ENCODE measurements around the gene ARFGAP3.
"Not testable (repeated sequence)": the region's sequence is repeated elsewhere in the genome, so short reads cannot be mapped to it uniquely, and the experiment has no call there.

The ARFGAP3 gene

DNA sequence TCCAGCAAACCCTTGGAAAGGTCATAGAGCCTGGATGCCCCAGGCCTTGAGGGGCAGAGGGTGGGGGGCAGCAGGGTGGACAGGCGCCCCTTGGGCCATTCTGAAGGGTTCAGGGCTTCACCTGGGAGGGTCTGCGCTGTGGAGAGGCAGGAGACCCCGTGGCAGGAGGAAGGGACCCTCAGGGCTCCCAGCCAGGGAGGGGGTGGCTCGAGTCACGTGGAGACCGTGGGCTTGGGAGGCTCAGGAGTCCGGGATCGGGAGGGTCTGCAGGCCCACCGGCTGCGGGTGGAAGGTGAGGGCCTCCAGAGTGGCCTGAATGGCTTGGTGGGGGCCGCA, 87.9 kb downstream of the ARFGAP3 start:
- DNase-seq (ENCODE audit: low read depth, low spot score) = no peak

DNA sequence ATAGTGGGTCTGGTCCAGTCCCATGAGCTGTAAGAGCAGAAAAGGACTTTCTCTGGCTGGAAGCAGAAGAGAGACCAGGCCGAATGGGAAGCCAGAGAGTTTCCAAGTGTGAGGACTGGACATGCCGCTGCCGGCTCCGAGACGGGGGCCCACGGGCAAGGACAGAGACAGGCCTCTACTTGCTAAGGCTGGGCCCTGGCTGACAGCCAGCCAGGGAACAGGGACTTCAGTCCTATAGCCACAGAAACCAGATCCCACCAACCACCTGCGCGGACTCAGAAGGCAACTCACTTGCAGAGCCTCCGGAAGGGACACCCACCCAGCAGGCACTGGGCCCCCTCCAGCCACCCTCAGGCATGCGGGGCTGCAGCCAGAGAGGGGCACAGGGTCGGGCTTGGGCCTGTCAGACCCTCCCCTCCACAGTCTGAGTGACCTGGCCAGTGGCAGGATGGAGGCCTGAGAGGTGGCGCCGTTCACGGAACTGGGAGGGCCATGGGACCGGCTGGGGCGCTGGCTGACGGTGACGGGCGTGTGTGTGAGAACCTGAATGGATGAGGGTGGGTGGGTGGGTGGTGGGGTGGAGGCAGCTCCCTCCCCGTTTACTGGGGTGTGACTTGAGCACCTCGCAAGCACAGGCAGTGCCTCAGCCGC, 88.6 kb downstream of the ARFGAP3 start:
- no peak for DNase-seq (ENCODE audit: low read depth, low spot score)

DNA sequence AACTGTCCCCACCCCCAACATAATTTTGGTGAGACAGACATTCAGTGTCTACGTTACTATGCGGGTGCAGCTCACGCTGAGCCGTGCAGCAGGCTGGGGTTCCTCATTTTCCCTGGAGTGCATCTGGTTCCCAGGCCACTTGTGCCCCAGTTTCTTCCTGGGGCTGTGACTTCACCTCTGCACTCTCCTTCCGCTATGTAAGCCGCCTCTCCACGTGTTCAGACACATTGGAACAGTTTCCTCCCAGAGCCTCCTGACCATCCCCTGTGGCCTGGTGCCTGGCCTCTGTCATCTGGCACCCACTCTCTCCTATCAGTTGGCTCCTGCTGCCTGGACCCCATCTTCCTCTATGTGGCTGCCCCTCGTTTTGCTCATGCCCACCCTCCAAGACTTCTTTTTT, 90.2 kb downstream of the ARFGAP3 start:
- DNase-seq (ENCODE audit: low read depth, low spot score) = no peak

DNA sequence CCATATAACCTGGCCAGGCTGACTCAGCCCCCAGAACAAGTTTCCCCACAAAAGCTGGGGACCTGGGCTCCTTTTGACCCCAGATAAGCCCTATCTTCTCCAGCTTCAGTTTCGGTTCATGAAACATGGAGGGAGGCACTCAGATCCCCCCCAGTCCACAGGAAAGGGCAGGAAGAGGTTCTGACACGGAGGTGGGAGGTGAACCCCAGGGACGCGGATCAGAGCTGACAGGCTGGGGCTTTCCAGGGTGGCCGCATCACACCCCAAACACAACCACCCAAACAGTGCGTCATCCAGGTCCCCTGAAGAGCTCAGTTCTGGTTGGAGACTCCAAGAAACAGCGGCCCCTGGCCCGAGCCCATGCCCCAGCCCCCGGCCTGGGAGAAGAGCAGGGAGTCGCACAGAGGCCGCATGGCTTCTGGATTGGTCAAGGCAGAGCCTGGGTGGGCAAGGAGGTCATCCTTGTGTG, 92.1 kb downstream of the ARFGAP3 start:
- DNase-seq (ENCODE audit: low read depth, low spot score) = no peak

- DNase-seq (ENCODE audit: low read depth, low spot score) = no peak
Observed at GRCh38 chr22:42763965-42764480, 93.0 kb downstream of the ARFGAP3 start.

GRCh38 chr22:42760806-42761565, 96.1 kb downstream of the ARFGAP3 start:
- DNase-seq (ENCODE audit: low read depth, low spot score) = no peak

DNA sequence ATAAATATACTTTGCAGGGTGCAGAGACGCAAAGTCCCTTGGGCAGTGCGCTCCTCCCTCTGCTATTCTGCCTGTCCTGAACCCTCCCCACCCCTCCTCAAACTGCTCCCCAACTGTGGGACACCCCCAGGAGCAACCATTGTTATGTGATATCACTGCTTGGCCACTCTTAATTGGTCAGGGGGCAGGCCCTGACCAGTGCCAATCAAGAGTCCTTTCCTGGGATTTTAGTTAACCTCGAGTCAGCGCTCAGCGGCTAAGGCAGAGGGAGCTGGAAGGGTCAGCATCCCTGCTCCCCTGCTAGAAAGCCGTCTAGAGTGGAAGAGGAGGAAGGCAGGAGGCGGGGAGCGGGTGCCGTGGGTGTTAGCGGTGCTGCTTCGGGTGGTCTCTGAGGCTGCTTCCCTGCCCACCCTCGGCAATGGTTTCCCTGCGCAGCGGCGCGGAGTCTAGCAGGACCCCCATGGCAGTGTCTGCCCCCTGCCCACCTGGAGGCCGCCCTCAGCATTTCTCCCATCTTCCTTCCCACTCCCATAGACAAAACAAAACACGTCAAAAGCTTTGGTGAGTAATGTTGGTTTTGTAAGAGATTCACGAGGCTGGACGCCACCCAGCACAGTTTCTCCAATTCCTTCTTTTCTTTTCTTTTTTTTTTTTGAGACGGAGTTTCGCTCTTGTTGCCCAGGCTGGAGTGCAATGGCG, 98.0 kb downstream of the ARFGAP3 start:
- DNase-seq (ENCODE audit: low read depth, low spot score) = no peak

- DNase-seq (ENCODE audit: low read depth, low spot score) = not testable (repeated sequence)
Observed at GRCh38 chr22:42755553-42755952, 101.5 kb downstream of the ARFGAP3 start.

GRCh38 chr22:42755121-42755520, 102.0 kb downstream of the ARFGAP3 start:
- DNase-seq (ENCODE audit: low read depth, low spot score) = not testable (repeated sequence)

DNA sequence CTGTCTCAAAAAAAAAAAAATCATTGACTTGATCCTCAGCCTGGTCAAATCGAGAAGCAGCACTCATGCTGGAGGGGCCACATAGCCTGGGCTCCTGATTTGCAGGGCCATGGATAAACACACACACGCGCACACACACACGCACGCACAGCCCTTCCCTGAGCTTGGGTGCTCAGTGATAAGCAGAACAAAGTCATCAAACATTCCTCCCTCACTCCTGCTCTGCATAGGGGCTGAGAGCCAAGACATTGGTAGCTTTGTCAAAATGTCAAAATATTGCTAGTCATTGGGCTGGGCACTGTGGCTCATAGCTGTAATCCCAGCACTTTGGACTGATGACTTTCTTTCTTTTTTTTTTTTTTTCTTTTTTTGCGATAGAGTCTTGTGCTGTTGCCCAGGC, 102.4 kb downstream of the ARFGAP3 start:
- no peak for DNase-seq (ENCODE audit: low read depth, low spot score)

GRCh38 chr22:42752912-42753311, 104.2 kb downstream of the ARFGAP3 start:
- DNase-seq (ENCODE audit: low read depth, low spot score) = no peak

GRCh38 chr22:42752230-42752746, 104.8 kb downstream of the ARFGAP3 start:
- no peak for DNase-seq (ENCODE audit: low read depth, low spot score)

GRCh38 chr22:42750421-42750820, 106.7 kb downstream of the ARFGAP3 start:
- not testable (repeated sequence) for DNase-seq (ENCODE audit: low read depth, low spot score)

- DNase-seq (ENCODE audit: low read depth, low spot score) = peak; percentile 40
Observed at GRCh38 chr22:42747701-42748513, 109.2 kb downstream of the ARFGAP3 start.
